Renal cortical epithelial cell (primary cell): ENCODE measurements around the gene PALMD. TPM values are rescaled to one million over a fixed set of nuclear protein-coding genes. Genes with fewer than 3 reads are reported as not detected.

Source experiments
- DNase-seq: peaks from one replicate; pipeline ENCODE4 v3.0.0-alpha.2; 2011; ENCODE audit warnings: low read depth
- total RNA-seq: library from RNA; depleted of rRNA; stranded (reverse); fragments of >200 nt; gene quantifications from 2 replicates; pipeline ENCODE4 v1.2.3, GENCODE V29; 2014

The PALMD gene
- total RNA-seq = 0.20 TPM in 1 of 2 replicates, not detected in the other

- DNase-seq = peak; percentile 43
Observed at GRCh38 chr1:99645699-99646531, at the start of gene PALMD. Gene PALMD, plus strand, starts transcription at chr1:99646113. Its CDS starts 205 bp downstream, at chr1:99646318.

- DNase-seq = no peak
Observed at GRCh38 chr1:99598738-99599411, 47.0 kb upstream of the PALMD start.

- peak; percentile 84 for DNase-seq
Observed at GRCh38 chr1:99599678-99600175, 46.2 kb upstream of the PALMD start.

GRCh38 chr1:99600782-99601181 lies 45.1 kb upstream of the PALMD start:
- DNase-seq = peak; percentile 40

- no peak for DNase-seq
Observed at GRCh38 chr1:99601208-99601607, 44.7 kb upstream of the PALMD start.

GRCh38 chr1:99601709-99602403 lies 44.1 kb upstream of the PALMD start:
- no peak for DNase-seq

- DNase-seq = no peak
Observed at GRCh38 chr1:99602404-99602969, 43.4 kb upstream of the PALMD start.

GRCh38 chr1:99603699-99604560 lies 42.0 kb upstream of the PALMD start:
- peak; percentile 50 for DNase-seq

- no peak for DNase-seq
Observed at GRCh38 chr1:99606306-99606705, 39.6 kb upstream of the PALMD start.

- no peak for DNase-seq
Observed at GRCh38 chr1:99607590-99607989, 38.3 kb upstream of the PALMD start.

- no peak for DNase-seq
Observed at GRCh38 chr1:99608058-99608457, 37.9 kb upstream of the PALMD start.

- no peak for DNase-seq
Observed at GRCh38 chr1:99613716-99614115, 32.2 kb upstream of the PALMD start.

- no peak for DNase-seq
Observed at GRCh38 chr1:99614728-99615127, 31.2 kb upstream of the PALMD start.

- no peak for DNase-seq
Observed at GRCh38 chr1:99619583-99619982, 26.3 kb upstream of the PALMD start.

- DNase-seq = peak; percentile 5
Observed at GRCh38 chr1:99621340-99621901, 24.5 kb upstream of the PALMD start.

- DNase-seq = no peak
Observed at GRCh38 chr1:99622702-99623347, 23.1 kb upstream of the PALMD start.

- DNase-seq = no peak
Observed at GRCh38 chr1:99623554-99623953, 22.4 kb upstream of the PALMD start.

- no peak for DNase-seq
Observed at GRCh38 chr1:99627615-99628014, 18.3 kb upstream of the PALMD start.

GRCh38 chr1:99629164-99629563 lies 16.7 kb upstream of the PALMD start:
- DNase-seq = no peak

- DNase-seq = no peak
Observed at GRCh38 chr1:99634971-99635624, 10.8 kb upstream of the PALMD start.
